Stomach (tissue), 19 donors: Measurements from ENCODE around the gene SP4. TPM values are rescaled to one million over a fixed set of nuclear protein-coding genes. Genes with fewer than 3 reads are reported as not detected.
A peak's percentile ranks its signal among the peaks of the same experiment; 100 is the strongest.

ENCODE experiments used
- DNase-seq, 2 donors: peaks; one replicate each; pipeline versions ENCODE4 v3.0.0 to v3.0.0-alpha.2; 2013 to 2019
- H3K27ac ChIP-seq, 5 donors: fragments of 200-600 bp in 4 of 5; sonication (generic) in 4 of 5; one replicate each; pipeline ENCODE4 v1.5.1; 2013 to 2019; ENCODE audit warnings: mild to moderate bottlenecking in 1 of 5, moderate library complexity in 1 of 5
- H3K27me3 ChIP-seq, 3 donors: fragments of 200-600 bp; sonication (generic); one replicate each; pipeline ENCODE4 v1.5.1; 2017 to 2019; ENCODE audit warnings: mixed run types in 1 of 3
- H3K36me3 ChIP-seq, 4 donors: fragments of 200-600 bp; sonication (generic); 1 replicate in 3 of 4; 2 replicates in 1 of 4; pipeline ENCODE4 v1.5.1; 2016 to 2019
- H3K4me1 ChIP-seq, 4 donors: fragments of 200-600 bp; sonication (generic); one replicate each; pipeline ENCODE4 v1.5.1; 2016 to 2019
- H3K4me3 ChIP-seq, 4 donors: fragments of 200-600 bp; sonication (generic) in 3 of 4; one replicate each; pipeline ENCODE4 v1.5.1; 2016 to 2019; ENCODE audit warnings: mild to moderate bottlenecking in 1 of 4
- H3K9me3 ChIP-seq, 4 donors: fragments of 200-600 bp; sonication (generic); one replicate each; pipeline ENCODE4 v1.5.1; 2016 to 2019
- EP300 ChIP-seq: sonication (generic); formaldehyde crosslinking; IDR thresholded peaks from one replicate; pipeline ENCODE4 v1.6.1; 2017; ENCODE audit warnings: antibody characterized with exemption
- POLR2A ChIP-seq, 4 donors: fragments of 450-650 bp; IDR thresholded peaks; one replicate each; pipeline ENCODE4 v1.6.1; 2016; ENCODE audit warnings: antibody characterized with exemption in 4 of 4, control low read depth in 2 of 4, mild to moderate bottlenecking in 1 of 4, moderate library complexity in 1 of 4
- POLR2AphosphoS5 ChIP-seq, 3 donors: sonication (generic); formaldehyde crosslinking; IDR thresholded peaks; one replicate each; pipeline ENCODE4 v1.6.1; 2016; ENCODE audit warnings: antibody characterized with exemption in 3 of 3
- WGBS, 5 donors: extraction: QIAGEN DNeasy Blood & Tissue Kit in 3 of 5; methylation state at CpG; one replicate each; pipeline versions ENCODE4 v1.1.5 to v1.1.7; 2013 to 2018; 5-methylcytosine and 5-hydroxymethylcytosine counted together
- intact Hi-C: fragments of 100-400 bp; cut with DNase I; formaldehyde crosslinking; loops from one replicate; pipeline ENCODE4 v1.15.1; 2023; ENCODE audit warnings: low total_unique reads
- long read RNA-seq, 10 donors: transcript quantifications; one replicate each; lab custom pipeline, GENCODE V29; 2026
- polyA plus RNA-seq, 3 donors: library from polyadenylated mRNA; stranded (reverse); fragments of 200-250 nt; gene quantifications; one replicate each; pipeline ENCODE4 v1.2.3, GENCODE V29; 2013
- total RNA-seq, 5 donors: library from RNA; depleted of rRNA; stranded (reverse); fragments of >200 nt; gene quantifications; one replicate each; pipeline versions ENCODE4 v1.1.0 to v1.2.3, GENCODE V29; 2014 to 2016
- TF ChIP-seq, protein P1 (sequence below), 7 experiments: fragments of 450-650 bp in 4 of 7; fragments of 200-600 bp in 3 of 7; sonication (generic) in 3 of 7; IDR thresholded peaks; one replicate each; pipeline ENCODE4 v1.5.1; 2016 to 2019; ENCODE audit warnings: antibody characterized with exemption in 7 of 7, control low read depth in 2 of 7, mild to moderate bottlenecking in 1 of 7
- donor health status: healthy with polysubstance abuse.
- donor health status: Bipolar disorder and iron deficiency.
- donor health status: healthy.

The SP4 gene
- total RNA-seq = 10 to 100 TPM in 2 of 5 donors, 1 to 10 TPM in 2, under 1 TPM in 1; 0.58 to 16.7 (median 7.7) TPM
- polyA plus RNA-seq = 1 to 10 TPM; 1.2 to 1.4 (median 1.4) TPM
- long read RNA-seq, donor 1 = 0 reads
- long read RNA-seq, donor 2 = 0 reads
- long read RNA-seq, donor 3 = 0 reads
- long read RNA-seq, donor 4 = 0 reads
- long read RNA-seq, donor 5 = 0 reads
- long read RNA-seq, donor 6 = 0 reads
- long read RNA-seq, donor 7, full-length matches to known transcripts = 2 of 2 reads
- long read RNA-seq, donor 7, partial matches to known transcripts = 0 of 2 reads
- long read RNA-seq, donor 7, other reads (novel, unspliced or antisense) = 0 of 2 reads
- long read RNA-seq, donor 8 = 0 reads
- long read RNA-seq, donor 9 = 0 reads
- long read RNA-seq, donor 10, partial matches to known transcripts = 0 of 1 reads
- long read RNA-seq, donor 10, other reads (novel, unspliced or antisense) = 0 of 1 reads

DNA sequence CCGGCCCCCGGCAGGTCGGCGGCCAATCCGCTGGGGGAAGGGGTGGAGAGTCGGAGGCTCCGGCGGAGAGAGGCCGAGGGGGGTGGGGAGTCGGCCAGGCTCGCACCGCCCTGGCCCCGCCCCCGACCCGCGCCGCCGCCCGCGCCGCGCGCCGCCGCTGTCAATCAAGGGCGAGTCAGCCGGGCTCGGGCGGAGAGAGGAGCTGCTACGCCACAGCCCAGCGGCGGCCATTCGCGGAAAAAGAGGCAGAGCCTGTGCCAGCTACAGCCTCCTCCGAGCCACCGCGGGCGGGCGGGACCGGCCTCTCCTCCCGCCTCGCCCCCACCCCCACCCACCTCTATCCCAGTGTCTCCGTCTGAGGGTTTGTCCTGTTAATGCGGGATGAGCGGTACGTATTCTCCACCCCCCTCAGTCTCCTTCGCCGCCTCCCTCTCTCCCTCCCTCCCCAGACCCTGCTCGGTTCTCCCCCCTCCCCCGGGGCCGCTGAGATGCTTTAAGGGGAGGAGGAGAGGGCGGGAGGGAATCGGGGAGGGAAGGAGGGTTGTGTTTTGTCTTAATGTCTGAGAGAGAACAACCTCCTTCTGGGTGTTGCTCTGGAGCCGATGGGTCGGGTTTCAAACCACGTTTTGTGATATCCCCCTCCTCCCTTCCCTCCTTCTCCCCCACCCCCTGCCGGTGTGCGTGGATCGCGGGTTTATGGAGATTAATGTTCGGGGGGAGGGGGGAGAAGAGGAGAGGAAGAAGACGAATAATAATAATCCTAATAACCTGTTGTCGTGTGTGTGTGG lies at the start of gene SP4:
TSS of gene SP4 (plus strand) at position 213 of the 788 bp plus-strand sequence. CDS start at position 382, 169 bp downstream.
- H3K4me1 ChIP-seq = peaks cover 30 to 54% (median 43%) of the 10 kb centered on the region in 4 donors
- 0 to 1% (median 1%) methylated on average over 19 to 62 of the region's 63 CpGs for WGBS, 5 donors
- intact Hi-C loops = no loop called here
- no peaks in the 10 kb centered on the region for H3K9me3 ChIP-seq
- H3K27ac ChIP-seq = peak within 1 kb of the TSS; percentile 96 to 100 (median 99)
- DNase-seq = peak; percentile 96 to 97
- peaks cover 0 to 5% (median 0%) of the 10 kb centered on the region in 4 donors for H3K36me3 ChIP-seq
- peak; percentile 43 to 86 (median 81) for TF ChIP-seq POLR2AphosphoS5 (IDR thresholded peaks at IDR 0.05)
- TF ChIP-seq, protein P1, sequence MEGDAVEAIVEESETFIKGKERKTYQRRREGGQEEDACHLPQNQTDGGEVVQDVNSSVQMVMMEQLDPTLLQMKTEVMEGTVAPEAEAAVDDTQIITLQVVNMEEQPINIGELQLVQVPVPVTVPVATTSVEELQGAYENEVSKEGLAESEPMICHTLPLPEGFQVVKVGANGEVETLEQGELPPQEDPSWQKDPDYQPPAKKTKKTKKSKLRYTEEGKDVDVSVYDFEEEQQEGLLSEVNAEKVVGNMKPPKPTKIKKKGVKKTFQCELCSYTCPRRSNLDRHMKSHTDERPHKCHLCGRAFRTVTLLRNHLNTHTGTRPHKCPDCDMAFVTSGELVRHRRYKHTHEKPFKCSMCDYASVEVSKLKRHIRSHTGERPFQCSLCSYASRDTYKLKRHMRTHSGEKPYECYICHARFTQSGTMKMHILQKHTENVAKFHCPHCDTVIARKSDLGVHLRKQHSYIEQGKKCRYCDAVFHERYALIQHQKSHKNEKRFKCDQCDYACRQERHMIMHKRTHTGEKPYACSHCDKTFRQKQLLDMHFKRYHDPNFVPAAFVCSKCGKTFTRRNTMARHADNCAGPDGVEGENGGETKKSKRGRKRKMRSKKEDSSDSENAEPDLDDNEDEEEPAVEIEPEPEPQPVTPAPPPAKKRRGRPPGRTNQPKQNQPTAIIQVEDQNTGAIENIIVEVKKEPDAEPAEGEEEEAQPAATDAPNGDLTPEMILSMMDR (IDR thresholded peaks at IDR 0.05) = no peak
- H3K27me3 ChIP-seq = no peaks in the 10 kb centered on the region
- peak within 1 kb of the TSS; percentile 62 to 80 (median 75) for H3K4me3 ChIP-seq

DNA sequence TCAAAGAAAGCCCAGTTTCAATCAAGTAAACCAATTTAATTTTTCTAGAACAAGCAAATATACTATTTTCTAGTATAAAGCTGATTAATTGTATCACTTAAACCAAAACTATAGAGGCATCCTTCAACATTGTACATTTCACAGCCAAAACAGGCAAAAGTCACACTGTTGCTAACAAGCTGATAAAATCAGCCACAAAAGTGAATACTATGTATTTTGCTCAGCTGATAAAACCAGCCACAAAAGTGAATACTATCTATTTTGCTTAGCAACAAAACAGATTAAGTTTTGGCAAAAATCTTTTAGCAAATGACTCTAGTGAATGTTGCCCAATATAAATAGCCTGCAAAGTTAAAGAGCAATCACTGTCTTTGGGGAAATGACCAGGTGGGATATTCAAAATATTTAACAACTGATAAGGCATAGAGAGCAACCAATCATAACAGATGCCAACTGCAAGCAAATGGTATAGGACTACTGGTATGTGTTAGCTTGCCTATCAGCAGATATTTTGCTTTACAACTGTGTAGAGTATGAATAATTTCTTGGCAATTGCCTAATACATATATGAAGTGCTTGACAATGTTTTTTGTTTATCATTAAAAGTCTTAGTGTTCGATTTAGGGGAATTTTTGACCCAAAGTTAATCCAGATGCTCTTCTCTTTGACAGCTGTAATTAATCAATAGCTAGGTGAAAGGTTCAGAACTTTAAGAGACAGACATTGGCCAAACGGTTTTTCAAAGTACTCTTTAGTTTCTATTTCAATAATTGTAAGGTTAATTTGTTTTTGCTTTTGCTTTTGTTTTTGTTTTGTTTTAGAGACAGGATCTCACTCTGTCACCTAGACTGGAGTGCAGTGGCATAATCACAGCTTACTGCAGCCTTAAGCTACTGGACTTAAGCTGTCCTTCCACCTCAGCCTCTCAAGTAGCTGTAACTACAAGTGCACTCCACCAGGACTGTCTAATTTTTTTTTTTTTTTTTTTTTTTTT lies 44.4 kb upstream of the SP4 start:
- no peak for TF ChIP-seq EP300
- TF ChIP-seq, protein P1 (IDR thresholded peaks at IDR 0.05) = no peak
- no peak for TF ChIP-seq POLR2AphosphoS5 (IDR thresholded peaks at IDR 0.05)
- TF ChIP-seq POLR2A (IDR thresholded peaks at IDR 0.05) = no peak
- intact Hi-C loops = no loop called here
- peaks cover 0 to 5% (median 0%) of the 10 kb centered on the region in 4 donors for H3K4me1 ChIP-seq
- 10 to 26% (median 22%) methylated on average over 2 of the region's 2 CpGs for WGBS, 5 donors
- no peak for DNase-seq
- H3K4me3 ChIP-seq = no peak overlapping the region
- peak overlapping the region in 1 of 5 donors; percentile 6 for H3K27ac ChIP-seq
- H3K27me3 ChIP-seq = no peaks in the 10 kb centered on the region
- no peaks in the 10 kb centered on the region for H3K9me3 ChIP-seq
- H3K36me3 ChIP-seq = no peaks in the 10 kb centered on the region

DNA sequence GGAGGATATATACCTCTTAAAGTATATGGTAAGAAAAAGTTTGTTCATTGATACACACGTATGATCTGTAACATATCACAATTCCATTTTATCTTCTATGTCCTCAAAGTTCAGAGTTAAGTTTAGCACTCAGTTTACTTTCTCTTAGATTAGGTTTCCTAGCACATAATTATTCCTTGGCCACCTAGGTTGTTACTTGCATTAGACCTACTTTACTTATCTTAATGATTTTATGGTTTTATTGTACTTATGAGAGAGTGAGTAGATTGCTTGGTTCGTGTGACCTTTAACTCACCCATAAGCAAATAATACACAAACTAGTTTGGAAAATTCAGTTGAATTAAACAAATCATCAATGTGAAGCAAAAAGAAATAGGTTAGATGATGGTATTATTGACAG lies 33.9 kb upstream of the SP4 start:
- Histone ChIP-seq H3K4me1 (no peaks in the 10 kb centered on the region), H3K36me3 (no peaks in the 10 kb centered on the region), H3K4me3 (no peak overlapping the region), H3K27ac (no peak overlapping the region), H3K27me3 (no peaks in the 10 kb centered on the region), H3K9me3 (no peaks in the 10 kb centered on the region)
- intact Hi-C loops = no loop called here
- TF ChIP-seq POLR2A (IDR thresholded peaks at IDR 0.05) (no peak), POLR2AphosphoS5 (IDR thresholded peaks at IDR 0.05) (no peak), EP300 (no peak)
- TF ChIP-seq, protein P1 (IDR thresholded peaks at IDR 0.05) = no peak
- WGBS, 5 donors = 13 to 33% (median 21%) methylated on average over 2 of the region's 2 CpGs
- peak in 1 of 2 donors; percentile 14 for DNase-seq
